ENCODE results near the gene LMX1B.

LMX1B gene

DNA sequence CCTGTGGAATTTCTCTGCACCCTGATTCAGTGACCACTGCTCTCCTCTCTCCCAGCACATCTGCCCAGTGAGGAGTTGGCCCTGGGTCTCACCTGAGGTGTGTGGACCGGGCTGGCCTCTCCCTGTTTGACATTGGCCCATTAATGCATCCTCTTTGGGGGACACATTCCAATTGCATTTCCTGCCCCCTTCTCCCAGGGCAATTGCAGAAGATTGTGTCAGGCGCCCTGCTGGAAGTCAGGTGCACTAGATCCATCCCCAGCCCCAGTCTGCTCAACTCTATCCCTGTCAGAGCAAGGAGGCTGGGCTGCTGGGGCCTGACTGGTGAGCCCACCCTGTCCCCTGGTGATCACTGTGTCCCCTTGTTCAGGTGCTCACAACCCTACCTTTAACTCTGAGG lies 84.5 kb downstream of the LMX1B start:
- DNase-seq, result no peak
- intact Hi-C loops (cut with DNase I), result no loop called here

DNA sequence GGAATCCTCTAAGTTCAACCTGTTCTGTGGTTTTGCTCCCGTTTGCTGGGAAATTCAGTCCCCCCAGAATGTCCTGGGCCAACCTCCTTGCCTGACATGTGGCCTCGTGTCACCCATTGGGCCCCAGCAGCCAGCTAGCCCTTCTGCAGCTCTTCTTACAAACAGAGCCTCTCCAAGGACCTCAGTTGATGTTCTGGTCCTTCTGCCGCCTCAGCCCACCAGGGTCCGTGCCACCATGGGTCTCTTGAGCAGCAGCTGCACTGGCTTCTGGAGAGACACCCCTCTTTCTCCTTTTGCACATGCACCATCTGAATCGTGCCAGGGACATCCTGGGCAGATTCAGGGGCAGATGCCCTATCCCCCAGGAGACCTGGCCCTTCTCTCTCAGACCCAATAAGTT lies 85.0 kb downstream of the LMX1B start:
- intact Hi-C loops (cut with DNase I), result no loop called here
- DNase-seq, result no peak

DNA sequence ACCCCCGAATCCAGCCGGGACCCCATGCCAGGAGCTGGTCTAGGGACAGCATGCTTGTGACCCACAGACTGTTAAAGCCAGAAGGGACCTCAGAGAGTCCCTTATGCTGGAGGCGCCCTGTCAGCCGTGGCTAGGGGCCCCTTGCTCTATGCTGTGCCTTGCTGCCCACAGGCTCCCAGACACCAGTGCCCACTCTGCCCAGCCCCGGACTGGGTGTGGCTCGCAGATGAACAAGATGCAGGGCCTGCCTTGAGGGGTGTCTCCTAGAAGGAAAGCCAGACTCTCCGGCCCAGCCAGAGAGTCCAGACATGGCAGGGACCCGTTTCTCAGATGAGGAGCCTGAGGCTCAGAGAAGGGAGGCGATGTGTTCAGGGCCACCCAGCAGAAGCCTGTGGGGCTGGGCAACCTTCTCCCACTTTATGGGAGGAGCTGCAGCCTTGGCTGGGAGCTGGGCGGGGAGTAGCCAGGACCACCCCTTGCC lies 85.7 kb downstream of the LMX1B start:
- DNase-seq, result no peak
- intact Hi-C loops (cut with DNase I), result no loop called here

DNA sequence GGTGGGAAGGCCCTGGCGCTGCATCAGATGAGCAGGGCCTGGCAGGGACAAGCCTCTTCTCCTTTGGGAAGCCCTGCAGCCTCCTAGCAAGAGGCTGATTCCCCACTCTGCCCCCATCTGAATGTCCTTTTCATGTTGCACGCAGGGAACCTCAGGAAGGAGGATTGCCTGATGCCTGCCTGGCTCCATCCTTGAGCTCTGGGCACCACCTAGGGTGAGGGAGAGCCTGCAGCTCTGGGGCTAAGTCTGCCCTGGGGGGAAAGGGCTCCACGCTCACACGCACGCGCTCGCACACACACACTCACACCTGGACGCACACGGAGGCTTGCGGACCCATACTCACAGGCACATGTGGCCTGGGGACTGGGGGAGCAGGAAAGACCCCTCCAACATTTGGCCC lies 86.6 kb downstream of the LMX1B start:
- DNase-seq, result no peak
- intact Hi-C loops (cut with DNase I), result no loop called here

DNA sequence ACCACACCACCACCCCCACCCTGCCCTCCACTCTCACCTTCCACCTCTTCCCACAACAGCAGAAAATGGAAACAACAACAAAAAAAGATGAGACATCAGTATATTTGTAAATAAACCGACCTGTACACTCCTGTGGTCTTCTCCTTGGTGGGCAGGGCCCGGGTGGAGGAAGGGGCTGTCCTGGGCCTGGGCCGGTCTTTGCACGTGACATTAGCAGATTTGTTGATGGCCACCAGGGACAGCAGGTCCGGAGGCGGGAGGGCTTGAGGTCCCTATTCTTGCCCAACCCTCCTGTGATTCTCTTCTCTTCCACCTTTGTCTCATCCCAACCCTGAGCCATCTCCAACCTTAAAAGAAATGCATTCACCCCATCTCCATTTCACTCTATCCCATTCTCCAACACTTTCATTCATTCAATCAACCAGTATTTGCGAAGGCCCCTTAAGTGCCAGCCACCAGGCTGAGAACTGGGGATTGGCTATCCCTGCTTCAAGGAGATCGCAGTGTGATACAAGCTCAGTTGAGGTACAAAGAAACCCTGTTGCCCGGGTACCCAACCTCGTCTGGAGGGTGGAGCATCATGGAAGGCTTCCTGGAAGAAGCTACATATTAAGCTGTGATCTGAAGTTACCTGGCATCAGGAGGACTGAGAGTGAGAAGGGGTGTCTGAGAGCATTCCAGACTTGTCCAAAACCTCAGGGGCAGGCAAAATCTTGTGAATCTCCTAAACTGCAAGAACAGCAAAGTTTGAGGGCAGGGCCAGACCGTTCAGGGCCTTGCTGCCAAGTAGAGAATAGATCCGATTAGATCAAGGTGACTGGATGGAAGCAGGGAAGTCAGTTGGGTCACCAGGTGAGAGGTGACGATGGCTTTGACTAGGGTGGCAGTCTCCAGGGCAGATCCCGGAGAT lies 87.4 kb downstream of the LMX1B start:
- intact Hi-C loops (cut with DNase I), result no loop called here
- peak in 1 of 42 donors; percentile 22 for DNase-seq

DNA sequence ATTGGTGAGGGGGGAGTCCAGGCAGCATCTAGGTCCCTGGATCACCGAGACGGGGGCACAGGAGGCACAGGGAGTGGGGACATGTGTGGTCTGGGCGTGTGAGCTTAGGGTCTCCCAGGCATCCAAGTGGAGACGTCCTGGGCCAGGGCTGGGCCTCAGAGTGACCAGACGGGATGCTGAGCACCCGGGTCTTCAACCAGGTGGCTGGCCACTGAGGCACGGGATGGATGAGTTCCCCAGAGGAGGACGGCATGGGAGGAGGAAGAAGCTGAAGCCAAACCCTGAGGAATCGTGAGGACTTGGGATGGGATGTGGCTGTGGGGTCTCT lies 88.0 kb downstream of the LMX1B start:
- peak in 1 of 42 donors; percentile 11 for DNase-seq
- intact Hi-C loops (cut with DNase I), result no loop called here

DNA sequence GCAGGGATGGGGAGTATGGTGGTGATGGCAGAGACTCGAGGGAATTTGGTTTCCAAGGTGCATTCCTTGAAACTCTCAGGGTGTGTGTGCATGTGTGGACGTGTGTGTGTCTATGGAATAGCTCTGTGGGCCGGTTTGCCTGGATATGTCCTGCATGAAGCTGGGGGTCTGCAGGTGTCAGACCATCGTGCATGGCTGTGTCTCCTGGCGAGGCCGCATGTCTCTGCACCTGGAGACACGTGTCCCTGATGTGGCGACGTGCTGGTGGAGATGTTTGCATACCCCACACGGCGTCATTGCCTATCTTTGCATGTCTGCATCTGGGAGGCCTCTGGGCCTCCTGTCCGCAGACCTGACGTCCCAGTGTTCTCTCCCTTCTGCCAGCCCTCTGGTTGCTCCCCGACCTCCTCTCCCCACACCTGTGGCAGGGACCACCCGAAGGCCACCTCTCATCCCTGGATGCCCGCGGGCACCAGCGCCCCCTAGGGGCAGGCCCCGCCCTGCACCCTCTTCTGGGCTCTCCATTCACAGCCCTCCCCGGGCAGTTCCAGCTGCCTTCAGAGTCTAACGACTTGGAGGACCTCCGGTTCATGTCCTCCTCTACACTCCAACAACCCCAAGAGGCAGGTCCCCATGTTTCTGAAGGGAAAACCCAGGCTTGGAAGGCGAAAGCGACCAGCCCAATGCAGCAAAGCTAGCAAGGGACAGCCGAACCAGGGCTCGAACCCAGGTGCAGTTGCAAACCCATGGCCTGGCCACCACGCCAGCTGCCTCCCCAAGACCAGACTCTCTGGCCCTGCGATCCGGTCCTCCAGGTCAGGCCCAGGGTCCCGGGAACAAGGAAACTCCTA lies 88.6 kb downstream of the LMX1B start:
- intact Hi-C loops (cut with DNase I), result no loop called here
- DNase-seq, result peak in 13 of 42 donors; percentile 16 to 63 (median 41)

DNA sequence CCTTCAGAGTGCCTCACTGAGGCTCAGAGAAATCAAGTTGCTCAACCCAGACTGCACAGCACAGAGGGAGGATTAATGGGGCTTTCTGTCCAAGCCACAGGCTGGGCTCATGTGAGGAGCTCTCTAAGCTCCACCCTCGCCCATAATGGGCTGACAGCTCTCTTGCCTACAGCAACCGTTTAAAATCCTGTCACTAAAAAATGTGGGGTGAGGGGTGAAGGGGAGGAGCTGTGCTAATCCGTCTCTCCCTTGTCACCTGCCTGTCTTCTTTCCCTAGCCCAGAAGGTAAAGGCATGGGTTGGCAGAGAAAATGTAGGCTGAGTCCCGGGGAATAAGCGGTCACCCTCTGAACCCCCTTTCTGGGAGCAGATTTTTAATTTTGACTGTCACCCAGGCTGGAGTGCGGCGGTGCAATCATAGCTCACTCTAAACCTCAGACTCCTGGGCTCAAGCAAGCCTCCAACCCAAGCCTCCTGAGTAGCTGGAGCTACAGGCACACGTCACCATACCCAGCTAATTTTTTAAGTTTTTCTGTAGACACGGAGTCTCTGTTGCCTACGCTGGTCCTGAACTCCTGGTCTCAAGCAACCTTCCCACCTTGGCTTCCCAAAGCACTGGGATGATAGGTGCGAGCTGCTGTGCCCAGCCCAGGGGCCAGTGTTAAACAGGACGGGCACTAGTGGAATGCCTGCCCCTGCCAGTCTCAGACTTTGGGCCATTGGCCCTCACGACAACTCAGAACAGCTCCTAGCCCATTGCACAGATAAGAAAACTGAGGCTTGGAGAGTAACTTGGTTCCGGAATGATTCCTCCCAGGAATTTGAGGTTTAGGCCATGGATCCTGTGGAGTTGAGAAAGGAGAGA lies 89.5 kb downstream of the LMX1B start:
- DNase-seq, result peak in 9 of 42 donors; percentile 6 to 37 (median 28)
- intact Hi-C loops (cut with DNase I), result no loop called here

DNA sequence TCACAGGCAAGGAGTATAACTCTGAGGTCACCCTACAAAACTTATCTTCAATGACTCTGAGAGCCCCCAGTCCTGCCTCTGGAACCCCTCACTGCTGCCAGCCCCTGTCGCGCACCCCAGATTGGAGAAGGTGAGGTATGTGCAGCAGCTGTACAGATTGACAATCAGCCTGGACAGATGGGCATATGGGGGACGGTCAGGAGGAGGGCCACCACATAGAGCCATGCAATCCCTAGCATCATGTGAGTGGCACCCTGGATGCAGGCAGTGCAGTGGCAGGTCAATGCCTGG lies 90.1 kb downstream of the LMX1B start:
- intact Hi-C loops (cut with DNase I), result loop anchor here (2.0 kb wide), 1 partner anchor 19 kb away; no protein-coding TSS in a partner anchor
- DNase-seq, result peak in 3 of 42 donors; percentile 20 to 36 (median 29)

DNA sequence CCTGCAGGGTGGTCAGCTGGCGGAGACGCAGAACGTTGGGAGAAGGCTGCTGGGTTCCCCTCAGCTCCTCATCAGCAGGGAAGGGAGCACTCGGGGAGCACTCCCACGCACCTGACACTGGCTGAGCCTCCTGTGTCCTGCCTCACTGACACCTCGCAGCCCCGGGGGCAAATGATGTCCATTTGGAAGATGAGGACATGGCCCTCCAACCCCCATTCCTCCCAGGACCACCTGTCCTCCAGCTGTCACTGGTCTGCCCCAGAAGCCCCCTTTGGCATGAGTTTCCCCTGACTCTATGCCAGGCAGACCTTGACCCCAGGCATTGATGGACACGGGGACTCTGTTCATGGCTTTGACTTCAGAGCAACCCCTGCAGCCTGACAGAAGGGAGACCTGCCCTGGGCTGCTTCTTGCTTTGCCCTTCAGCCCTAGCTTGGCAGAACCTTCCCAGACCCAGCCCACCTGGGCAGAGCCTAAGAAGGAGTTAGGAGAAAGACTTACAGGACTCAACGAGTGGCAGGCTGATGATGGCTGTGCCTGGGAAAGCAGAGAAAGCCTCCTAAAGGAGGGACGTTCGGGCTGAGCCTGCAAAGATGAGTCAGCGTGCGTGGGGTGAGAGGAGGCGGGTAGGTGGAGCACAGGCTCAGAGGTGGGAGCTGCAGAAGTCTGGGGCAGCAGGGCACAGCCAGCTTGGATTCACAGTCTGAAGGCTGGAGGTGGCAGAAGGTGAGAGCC lies 90.6 kb downstream of the LMX1B start:
- peak; percentile 63 to 96 (median 86) for DNase-seq
- intact Hi-C loops (cut with DNase I), result loop anchor here (2.0 kb wide), 1 partner anchor 18 kb away; no protein-coding TSS in a partner anchor

DNA sequence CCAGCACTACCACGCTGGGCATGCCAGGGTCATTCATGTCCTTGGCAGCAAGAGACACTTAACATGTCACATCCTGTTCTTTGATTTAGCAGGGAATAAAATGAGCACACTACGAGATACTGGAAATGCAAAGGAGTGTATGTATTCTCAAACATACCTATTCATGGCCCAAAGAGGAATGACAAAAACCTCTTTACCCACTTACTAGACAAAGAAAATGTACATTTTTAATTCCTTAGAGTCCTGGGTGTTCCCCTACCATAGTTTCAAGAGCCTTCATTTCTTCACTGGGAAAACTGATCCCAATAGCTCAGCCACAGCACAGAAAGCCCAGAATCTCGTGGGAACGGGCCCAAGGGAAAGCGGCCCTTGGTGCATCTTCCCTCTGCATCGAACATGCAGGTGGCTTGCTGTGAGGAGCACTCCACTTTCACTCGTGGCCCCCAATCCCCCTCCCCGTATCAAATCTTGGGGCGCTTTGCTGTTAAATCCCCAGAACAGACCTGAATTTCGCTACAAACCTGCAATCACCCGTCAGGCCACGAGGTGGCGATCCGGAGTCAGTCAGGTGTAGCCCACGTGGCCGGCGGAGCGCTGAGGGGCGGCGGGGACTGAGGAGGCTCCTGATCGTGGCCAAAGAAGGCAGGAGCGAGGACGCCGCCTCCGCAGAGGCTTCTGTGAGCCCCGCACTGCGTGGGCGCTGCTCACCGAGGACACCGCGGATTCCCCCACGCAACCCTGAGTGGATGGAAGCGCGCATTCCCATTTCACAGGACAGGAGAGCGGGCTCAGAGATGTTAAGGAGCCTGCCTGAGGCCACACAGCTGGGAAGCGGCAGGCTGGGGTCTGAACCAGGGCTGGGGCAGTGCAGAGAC lies 91.4 kb downstream of the LMX1B start:
- intact Hi-C loops (cut with DNase I), result loop anchor here (2.0 to 5.0 kb wide), 2 partner anchors 18 to 77 kb away; no protein-coding TSS in a partner anchor
- peak; percentile 64 to 91 (median 83) for DNase-seq

DNA sequence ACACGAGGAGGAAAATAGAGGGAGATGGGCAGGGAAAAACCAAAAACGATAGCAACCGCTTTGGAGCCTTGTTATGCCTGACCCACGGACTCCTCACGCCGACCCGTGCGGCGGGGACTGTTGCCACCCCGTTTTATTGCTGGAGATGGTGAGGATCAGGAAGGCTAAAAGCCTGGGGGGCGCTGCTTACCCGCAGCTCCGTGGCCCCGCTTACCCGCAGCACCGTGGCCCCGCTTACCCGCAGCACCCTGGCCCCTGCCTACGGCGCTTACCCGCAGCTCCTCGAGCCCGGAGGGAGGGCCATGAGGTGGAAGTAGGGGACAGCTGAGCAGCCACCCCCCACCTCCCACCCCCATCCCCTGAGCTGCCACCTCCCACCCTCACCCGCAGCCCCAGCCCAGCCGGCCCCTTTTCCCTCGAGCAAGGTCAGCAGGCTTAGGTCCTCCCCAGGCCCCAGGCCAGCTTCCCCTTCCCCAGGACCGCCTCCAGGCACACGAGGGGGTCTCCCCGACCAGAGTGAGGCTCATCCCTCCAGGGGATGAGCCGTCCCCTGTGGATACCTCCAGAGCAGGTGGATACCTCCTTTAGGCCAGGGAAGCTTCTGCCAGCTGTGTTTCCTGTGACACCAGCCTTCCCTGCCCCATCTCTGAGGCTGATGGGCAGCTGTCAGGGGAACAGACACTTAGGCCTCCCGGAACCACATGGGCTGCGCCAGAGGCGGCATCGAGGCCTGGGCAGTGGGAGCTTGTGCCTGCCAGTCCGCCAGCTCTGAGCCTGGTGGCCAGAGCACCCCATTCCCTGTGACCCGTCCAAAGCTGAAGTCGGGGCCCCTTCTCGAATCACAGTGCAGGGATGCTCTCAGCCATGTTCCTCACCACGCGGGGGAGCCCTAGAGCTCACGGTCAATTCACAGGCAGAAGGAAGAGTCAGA lies 92.3 kb downstream of the LMX1B start:
- DNase-seq, result peak in 39 of 42 donors; percentile 17 to 76 (median 53)
- intact Hi-C loops (cut with DNase I), result loop anchor here (2.0 to 5.0 kb wide), 2 partner anchors 17 to 76 kb away; no protein-coding TSS in a partner anchor

DNA sequence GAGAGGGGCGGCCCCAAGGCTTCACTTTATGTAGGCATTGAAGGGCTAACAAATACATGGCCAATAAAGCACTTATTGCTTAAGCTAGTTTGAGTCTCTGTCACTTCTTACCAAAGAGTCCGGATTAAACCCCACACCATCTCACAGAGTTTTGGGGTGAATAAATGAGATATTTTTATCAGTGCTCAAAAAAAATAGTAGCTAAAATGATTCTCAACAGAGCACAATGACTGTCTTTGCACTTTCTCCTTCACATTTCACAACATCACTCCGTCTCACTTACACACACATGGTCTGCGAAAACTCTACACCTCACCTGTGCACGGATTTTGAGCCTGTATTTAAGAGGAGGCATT lies 92.9 kb downstream of the LMX1B start:
- intact Hi-C loops (cut with DNase I), result loop anchor here (5.0 kb wide), 1 partner anchor 76 kb away; no protein-coding TSS in a partner anchor
- peak in 2 of 42 donors; percentile 2 to 3 for DNase-seq

DNA sequence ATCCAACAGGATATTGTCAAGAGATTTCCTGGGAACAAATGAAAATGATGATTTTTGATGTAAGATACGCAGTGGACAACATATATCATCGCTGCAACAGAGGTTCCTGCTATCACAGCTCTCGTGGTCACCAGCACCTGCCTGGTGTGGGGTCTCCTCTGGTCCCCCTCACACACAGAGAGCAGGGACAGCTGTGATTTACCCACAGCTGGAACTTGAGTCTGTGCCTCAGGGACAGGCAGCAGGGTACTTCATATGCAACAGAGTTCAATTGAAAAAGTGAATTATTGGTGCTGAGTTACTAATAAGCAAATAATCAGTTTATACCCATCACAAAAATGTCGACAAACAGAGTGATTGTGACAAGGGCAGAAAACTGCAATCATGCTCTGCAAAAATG lies 93.4 kb downstream of the LMX1B start:
- DNase-seq, result peak in 6 of 42 donors; percentile 1 to 34 (median 6)
- intact Hi-C loops (cut with DNase I), result loop anchor here (5.0 kb wide), 1 partner anchor 75 kb away; no protein-coding TSS in a partner anchor

DNA sequence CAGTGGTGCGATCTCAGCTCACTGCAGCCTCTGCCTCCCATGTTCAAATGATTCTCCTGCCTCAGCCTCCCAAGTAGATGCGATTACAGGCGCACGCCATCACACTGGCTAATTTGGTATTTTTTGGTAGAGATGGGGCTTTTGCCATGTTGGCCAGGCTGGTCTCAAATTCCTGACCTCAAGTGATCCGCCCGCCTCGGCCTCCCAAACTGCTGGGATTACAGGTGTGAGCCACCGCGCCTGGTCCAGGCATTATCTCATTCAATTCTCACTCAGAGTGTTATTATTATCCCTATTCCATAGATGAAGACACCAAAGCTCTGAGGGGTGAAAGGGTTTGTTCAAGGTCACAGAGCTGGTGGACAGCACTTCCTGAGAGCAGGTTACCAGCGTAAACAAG lies 94.0 kb downstream of the LMX1B start:
- intact Hi-C loops (cut with DNase I), result loop anchor here (5.0 kb wide), 1 partner anchor 75 kb away; no protein-coding TSS in a partner anchor
- peak in 6 of 42 donors; percentile 3 to 26 (median 8) for DNase-seq

DNA sequence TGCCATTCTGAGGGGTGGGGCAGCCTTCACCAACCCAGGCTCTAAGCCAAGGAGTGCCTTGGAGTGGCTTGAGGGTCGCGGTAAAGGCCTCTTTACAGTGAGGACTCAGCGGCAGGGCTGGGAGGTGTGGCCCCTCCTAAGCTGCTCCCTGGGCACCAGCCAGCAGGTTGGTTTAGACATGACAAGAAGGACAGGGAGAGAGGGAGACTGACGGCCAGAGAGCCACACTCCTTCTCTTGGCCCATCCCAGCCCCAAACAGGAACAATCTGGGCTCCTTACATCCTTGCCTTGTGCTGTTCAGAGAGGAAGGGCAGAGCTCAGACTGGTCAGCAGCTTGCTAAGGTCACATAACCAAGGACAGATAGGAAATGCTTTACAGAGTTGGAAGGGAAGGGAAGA lies 94.5 kb downstream of the LMX1B start:
- DNase-seq, result peak in 9 of 42 donors; percentile 0 to 33 (median 7)
- intact Hi-C loops (cut with DNase I), result loop anchor here (5.0 kb wide), 1 partner anchor 74 kb away; no protein-coding TSS in a partner anchor

All from head of caudate nucleus (tissue), 42 donors.